ENCODE results near the gene SLC47A1. TPM values are rescaled to one million over a fixed set of nuclear protein-coding genes. Genes with fewer than 3 reads are reported as not detected.

Gene SLC47A1
- total and polyA plus RNA-seq, 9 of the 15 experiments (the other 6 are each of a cell fraction or from before 2014, with no cell fraction given): not detected

DNA sequence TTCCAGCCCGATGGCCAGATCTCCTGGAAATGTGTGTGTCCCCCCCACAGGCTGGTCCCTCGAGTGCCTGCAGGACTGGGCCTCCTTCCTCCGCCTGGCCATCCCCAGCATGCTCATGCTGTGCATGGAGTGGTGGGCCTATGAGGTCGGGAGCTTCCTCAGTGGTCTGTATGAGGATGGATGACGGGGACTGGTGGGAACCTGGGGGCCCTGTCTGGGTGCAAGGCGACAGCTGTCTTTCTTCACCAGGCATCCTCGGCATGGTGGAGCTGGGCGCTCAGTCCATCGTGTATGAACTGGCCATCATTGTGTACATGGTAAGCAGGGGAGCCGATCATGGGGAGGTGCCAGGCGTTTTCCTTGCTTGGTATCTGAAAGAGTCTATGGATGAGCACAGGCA lies 22.1 kb downstream of the SLC47A1 start:
- no peak overlapping the region for H2AFZ ChIP-seq (ENCODE audit: low read depth, low read length)
- H3K79me2 ChIP-seq (ENCODE audit: control insufficient read depth, insufficient read depth, low read length): no peaks in the 10 kb centered on the region
- 0% methylated on average over 6 of the region's 11 CpGs for WGBS (ENCODE audit: insufficient coverage, low coverage, missing lambda C conversion rate)
- no peaks in the 10 kb centered on the region for H3K9me1 ChIP-seq (ENCODE audit: control insufficient read depth, insufficient read depth, low read length)
- peaks cover 0 to 35% of the 10 kb centered on the region in 2 experiments; a peak in 3 of 5 replicates for H3K27me3 ChIP-seq (ENCODE audit: control insufficient read depth in 2 of 2, insufficient read depth in 2 of 2, low read length in 2 of 2)
- H4K20me1 ChIP-seq (replicated peaks; ENCODE audit: control insufficient read depth, insufficient read depth, low read length): no peaks in the 10 kb centered on the region
- no peaks in the 10 kb centered on the region for H3K4me1 ChIP-seq (replicated peaks in 1 of 2; ENCODE audit: control insufficient read depth in 2 of 2, insufficient read depth in 2 of 2, low read length in 2 of 2)
- ATAC-seq: no peak
- DNase-seq (ENCODE audit: extremely low read depth in 1 of 4, low spot score in 3 of 4): no peak
- in situ Hi-C loops (cut with MboI): no loop called here
- H3K9me3 ChIP-seq (replicated peaks; ENCODE audit: control insufficient read depth, insufficient read depth, low read depth, low read length): no peaks in the 10 kb centered on the region
- BruUV-seq (replicated peaks): no TSS peak
- no peaks in the 10 kb centered on the region for H3K36me3 ChIP-seq (ENCODE audit: control insufficient read depth, insufficient read depth, low read length)
- no peak for FAIRE-seq
- TF ChIP-seq RBFOX2 (IDR thresholded peaks at IDR 0.05; ENCODE audit: low read depth, low read length): no peak
- TF ChIP-seq, protein P1, sequence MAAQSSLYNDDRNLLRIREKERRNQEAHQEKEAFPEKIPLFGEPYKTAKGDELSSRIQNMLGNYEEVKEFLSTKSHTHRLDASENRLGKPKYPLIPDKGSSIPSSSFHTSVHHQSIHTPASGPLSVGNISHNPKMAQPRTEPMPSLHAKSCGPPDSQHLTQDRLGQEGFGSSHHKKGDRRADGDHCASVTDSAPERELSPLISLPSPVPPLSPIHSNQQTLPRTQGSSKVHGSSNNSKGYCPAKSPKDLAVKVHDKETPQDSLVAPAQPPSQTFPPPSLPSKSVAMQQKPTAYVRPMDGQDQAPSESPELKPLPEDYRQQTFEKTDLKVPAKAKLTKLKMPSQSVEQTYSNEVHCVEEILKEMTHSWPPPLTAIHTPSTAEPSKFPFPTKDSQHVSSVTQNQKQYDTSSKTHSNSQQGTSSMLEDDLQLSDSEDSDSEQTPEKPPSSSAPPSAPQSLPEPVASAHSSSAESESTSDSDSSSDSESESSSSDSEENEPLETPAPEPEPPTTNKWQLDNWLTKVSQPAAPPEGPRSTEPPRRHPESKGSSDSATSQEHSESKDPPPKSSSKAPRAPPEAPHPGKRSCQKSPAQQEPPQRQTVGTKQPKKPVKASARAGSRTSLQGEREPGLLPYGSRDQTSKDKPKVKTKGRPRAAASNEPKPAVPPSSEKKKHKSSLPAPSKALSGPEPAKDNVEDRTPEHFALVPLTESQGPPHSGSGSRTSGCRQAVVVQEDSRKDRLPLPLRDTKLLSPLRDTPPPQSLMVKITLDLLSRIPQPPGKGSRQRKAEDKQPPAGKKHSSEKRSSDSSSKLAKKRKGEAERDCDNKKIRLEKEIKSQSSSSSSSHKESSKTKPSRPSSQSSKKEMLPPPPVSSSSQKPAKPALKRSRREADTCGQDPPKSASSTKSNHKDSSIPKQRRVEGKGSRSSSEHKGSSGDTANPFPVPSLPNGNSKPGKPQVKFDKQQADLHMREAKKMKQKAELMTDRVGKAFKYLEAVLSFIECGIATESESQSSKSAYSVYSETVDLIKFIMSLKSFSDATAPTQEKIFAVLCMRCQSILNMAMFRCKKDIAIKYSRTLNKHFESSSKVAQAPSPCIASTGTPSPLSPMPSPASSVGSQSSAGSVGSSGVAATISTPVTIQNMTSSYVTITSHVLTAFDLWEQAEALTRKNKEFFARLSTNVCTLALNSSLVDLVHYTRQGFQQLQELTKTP (IDR thresholded peaks at IDR 0.05; ENCODE audit: low read depth in 1 of 2, partially characterized antibody in 2 of 2): no peak
- TF ChIP-seq DPF2 (IDR thresholded peaks at IDR 0.05): no peak
- TF ChIP-seq CREM (IDR thresholded peaks at IDR 0.05; ENCODE audit: low read depth): no peak
- no peak for TF ChIP-seq ESRRB (CRISPR knock-in tag; IDR thresholded peaks at IDR 0.05; ENCODE audit: borderline replicate concordance)
- no peak for TF ChIP-seq SRSF1 (IDR thresholded peaks at IDR 0.05; ENCODE audit: low read depth, low read length)
- no peak for TF ChIP-seq MAZ (CRISPR knock-in tag; conservative IDR thresholded peaks at IDR 0.05 in 1 of 2, IDR thresholded peaks at IDR 0.05 in 1 of 2)
- TF ChIP-seq FOXJ2 (tag; IDR thresholded peaks at IDR 0.05): no peak
- TF ChIP-seq, protein P2, sequence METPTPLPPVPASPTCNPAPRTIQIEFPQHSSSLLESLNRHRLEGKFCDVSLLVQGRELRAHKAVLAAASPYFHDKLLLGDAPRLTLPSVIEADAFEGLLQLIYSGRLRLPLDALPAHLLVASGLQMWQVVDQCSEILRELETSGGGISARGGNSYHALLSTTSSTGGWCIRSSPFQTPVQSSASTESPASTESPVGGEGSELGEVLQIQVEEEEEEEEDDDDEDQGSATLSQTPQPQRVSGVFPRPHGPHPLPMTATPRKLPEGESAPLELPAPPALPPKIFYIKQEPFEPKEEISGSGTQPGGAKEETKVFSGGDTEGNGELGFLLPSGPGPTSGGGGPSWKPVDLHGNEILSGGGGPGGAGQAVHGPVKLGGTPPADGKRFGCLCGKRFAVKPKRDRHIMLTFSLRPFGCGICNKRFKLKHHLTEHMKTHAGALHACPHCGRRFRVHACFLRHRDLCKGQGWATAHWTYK (CRISPR knock-in tag; IDR thresholded peaks at IDR 0.05): no peak
- no peak for TF ChIP-seq ZNF184 (CRISPR knock-in tag; IDR thresholded peaks at IDR 0.05)
- no peak for TF ChIP-seq PHB (CRISPR knock-in tag; IDR thresholded peaks at IDR 0.05)
- no peak for TF ChIP-seq ZNF133 (CRISPR knock-in tag; IDR thresholded peaks at IDR 0.05)
- TF ChIP-seq ZNF785 (CRISPR knock-in tag; IDR thresholded peaks at IDR 0.05): no peak
- TF ChIP-seq ETS2 (tag; IDR thresholded peaks at IDR 0.05; ENCODE audit: borderline replicate concordance, poor library complexity, severe bottlenecking): no peak
- no peak for TF ChIP-seq NR2F6 (CRISPR knock-in tag; IDR thresholded peaks at IDR 0.05)
- TF ChIP-seq BRF2 (IDR thresholded peaks at IDR 0.05; ENCODE audit: borderline replicate concordance, insufficient read depth, insufficient read length): no peak
- no peak for TF ChIP-seq TAF9B (IDR thresholded peaks at IDR 0.05; ENCODE audit: partially characterized antibody)
- ChIA-PET POLR2A (no interaction called here), CTCF (ENCODE audit: low intra/inter-chr PET ratio) (no interaction called here)
- H3K27ac ChIP-seq (ENCODE audit: extremely low read depth, low read depth, low read length): no peak overlapping the region
- intact Hi-C loops (cut with micrococcal nuclease): no loop called here
- no peak overlapping the region for H3K4me2 ChIP-seq (ENCODE audit: insufficient read depth, low read length)
- no peak overlapping the region for H3K4me3 ChIP-seq
- no peak overlapping the region for H3K9ac ChIP-seq (ENCODE audit: insufficient read depth in 1 of 2, low read depth in 2 of 2, low read length in 2 of 2)

Measured in K562 (cell line).